Hepatocyte (in vitro differentiated cells): ENCODE measurements around the gene CYP24A1. TPM values are rescaled to one million over a fixed set of nuclear protein-coding genes. Genes with fewer than 3 reads are reported as not detected.

ENCODE experiments used
- DNase-seq: peaks from one replicate; pipeline ENCODE4 v3.0.0-alpha.2; 2016; ENCODE audit warnings: low spot score
- H2AFZ ChIP-seq: fragments of 200-600 bp; sonication (generic); 2 replicates; pipeline ENCODE4 v1.6.0; 2016; ENCODE audit warnings: antibody characterized with exemption, mild to moderate bottlenecking
- H3K27ac ChIP-seq: fragments of 200-600 bp; sonication (generic); 2 replicates; pipeline ENCODE4 v1.5.1; 2016; ENCODE audit warnings: mild to moderate bottlenecking
- H3K27me3 ChIP-seq: fragments of 200-600 bp; sonication (generic); 2 replicates; pipeline ENCODE4 v1.6.1; 2016
- H3K36me3 ChIP-seq: fragments of 200-600 bp; sonication (generic); replicated peaks from 2 replicates; pipeline ENCODE4 v1.5.1; 2016; ENCODE audit warnings: low read depth; ENCODE audit not compliant: insufficient read depth
- H3K4me1 ChIP-seq: fragments of 200-600 bp; sonication (generic); 2 replicates; pipeline ENCODE4 v1.5.1; 2016; ENCODE audit warnings: mild to moderate bottlenecking, moderate library complexity; ENCODE audit not compliant: insufficient read depth
- H3K4me2 ChIP-seq: fragments of 200-600 bp; sonication (generic); 2 replicates; pipeline ENCODE4 v1.6.0; 2016
- H3K4me3 ChIP-seq: fragments of 200-600 bp; sonication (generic); 2 replicates; pipeline ENCODE4 v1.5.1; 2016; ENCODE audit warnings: mild to moderate bottlenecking
- H3K79me2 ChIP-seq: fragments of 200-600 bp; sonication (generic); 2 replicates; pipeline ENCODE4 v1.6.0; 2017; ENCODE audit warnings: mild to moderate bottlenecking
- H3K9me2 ChIP-seq: fragments of 200-600 bp; sonication (generic); replicated peaks from 2 replicates; pipeline ENCODE4 v1.6.0; 2017; ENCODE audit warnings: mild to moderate bottlenecking; ENCODE audit not compliant: insufficient read depth
- H3K9me3 ChIP-seq: fragments of 200-600 bp; sonication (generic); 2 replicates; pipeline ENCODE4 v1.5.1; 2016; ENCODE audit warnings: low read depth, mild to moderate bottlenecking
- H4K20me1 ChIP-seq: fragments of 200-600 bp; sonication (generic); 2 replicates; pipeline ENCODE4 v1.6.0; 2016; ENCODE audit warnings: mild to moderate bottlenecking; ENCODE audit not compliant: insufficient read depth, poor library complexity, severe bottlenecking
- EZH2 ChIP-seq: fragments of 200-600 bp; sonication (generic); IDR thresholded peaks from 2 replicates; pipeline ENCODE4 v1.6.1; 2016; ENCODE audit warnings: antibody characterized with exemption, mild to moderate bottlenecking, borderline replicate concordance
- EZH2phosphoT487 ChIP-seq: fragments of 200-600 bp; sonication (generic); IDR thresholded peaks from one replicate; pipeline ENCODE4 v1.6.1; 2018; ENCODE audit warnings: antibody characterized with exemption, mild to moderate bottlenecking, low read depth, moderate library complexity; ENCODE audit not compliant: unreplicated experiment, severe bottlenecking
- WGBS: methylation state at CpG from one replicate; pipeline ENCODE4 v1.1.6; 2016; ENCODE audit warnings: low lambda C conversion rate; ENCODE audit errors: missing lambda C conversion rate; 5-methylcytosine and 5-hydroxymethylcytosine counted together
- polyA plus RNA-seq: library from polyadenylated mRNA; unstranded; fragments of >200 nt; fragmentation: Nextera tagmentation; extraction: Ambion mirVana; gene quantifications from 2 replicates; pipeline ENCODE4 v1.2.1, GENCODE V29; 2016
- total RNA-seq: library from RNA; depleted of rRNA; stranded (reverse); fragments of >200 nt; gene quantifications from 2 replicates; pipeline ENCODE4 v1.2.3, GENCODE V29; 2014
- TF ChIP-seq, protein P1 (sequence below): fragments of 200-600 bp; sonication (generic); IDR thresholded peaks from 2 replicates; pipeline ENCODE4 v1.5.1; 2016; ENCODE audit warnings: antibody characterized with exemption, mild to moderate bottlenecking; ENCODE audit not compliant: poor library complexity

CYP24A1 gene
- total and polyA plus RNA-seq, 2 experiments from 2014 or later = 1.5 TPM; not detected in 1

- no peak for DNase-seq
- Histone ChIP-seq H3K79me2 (no peaks in the 10 kb centered on the region), H3K27ac (no peak overlapping the region), H3K4me2 (no peak overlapping the region), H3K9me2 (no peaks in the 10 kb centered on the region), H3K4me3 (no peak overlapping the region), H4K20me1 (no peaks in the 10 kb centered on the region), H3K9me3 (no peaks in the 10 kb centered on the region), H3K36me3 (no peaks in the 10 kb centered on the region), H2AFZ (no peak overlapping the region), H3K4me1 (peaks cover 8% of the 10 kb centered on the region), H3K27me3 (no peaks in the 10 kb centered on the region)
- TF ChIP-seq EZH2phosphoT487 (no peak), EZH2 (no peak)
- TF ChIP-seq, protein P1, sequence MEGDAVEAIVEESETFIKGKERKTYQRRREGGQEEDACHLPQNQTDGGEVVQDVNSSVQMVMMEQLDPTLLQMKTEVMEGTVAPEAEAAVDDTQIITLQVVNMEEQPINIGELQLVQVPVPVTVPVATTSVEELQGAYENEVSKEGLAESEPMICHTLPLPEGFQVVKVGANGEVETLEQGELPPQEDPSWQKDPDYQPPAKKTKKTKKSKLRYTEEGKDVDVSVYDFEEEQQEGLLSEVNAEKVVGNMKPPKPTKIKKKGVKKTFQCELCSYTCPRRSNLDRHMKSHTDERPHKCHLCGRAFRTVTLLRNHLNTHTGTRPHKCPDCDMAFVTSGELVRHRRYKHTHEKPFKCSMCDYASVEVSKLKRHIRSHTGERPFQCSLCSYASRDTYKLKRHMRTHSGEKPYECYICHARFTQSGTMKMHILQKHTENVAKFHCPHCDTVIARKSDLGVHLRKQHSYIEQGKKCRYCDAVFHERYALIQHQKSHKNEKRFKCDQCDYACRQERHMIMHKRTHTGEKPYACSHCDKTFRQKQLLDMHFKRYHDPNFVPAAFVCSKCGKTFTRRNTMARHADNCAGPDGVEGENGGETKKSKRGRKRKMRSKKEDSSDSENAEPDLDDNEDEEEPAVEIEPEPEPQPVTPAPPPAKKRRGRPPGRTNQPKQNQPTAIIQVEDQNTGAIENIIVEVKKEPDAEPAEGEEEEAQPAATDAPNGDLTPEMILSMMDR = no peak
- 75% methylated on average over 2 of the region's 2 CpGs for WGBS
Measured at GRCh38 chr20:54119744-54120143, 54.0 kb downstream of the CYP24A1 start.

GRCh38 chr20:54118220-54119001 lies 55.4 kb downstream of the CYP24A1 start:
- Histone ChIP-seq H3K9me3 (no peaks in the 10 kb centered on the region), H3K4me3 (no peak overlapping the region), H3K27me3 (no peaks in the 10 kb centered on the region), H2AFZ (no peak overlapping the region), H3K9me2 (no peaks in the 10 kb centered on the region), H3K79me2 (no peaks in the 10 kb centered on the region), H3K4me2 (no peak overlapping the region), H3K27ac (no peak overlapping the region), H3K36me3 (no peaks in the 10 kb centered on the region), H3K4me1 (peaks cover 8% of the 10 kb centered on the region), H4K20me1 (no peaks in the 10 kb centered on the region)
- 81% methylated on average over 9 of the region's 9 CpGs for WGBS
- no peak for DNase-seq
- no peak for TF ChIP-seq EZH2phosphoT487
- TF ChIP-seq, protein P1 = no peak
- no peak for TF ChIP-seq EZH2

DNA sequence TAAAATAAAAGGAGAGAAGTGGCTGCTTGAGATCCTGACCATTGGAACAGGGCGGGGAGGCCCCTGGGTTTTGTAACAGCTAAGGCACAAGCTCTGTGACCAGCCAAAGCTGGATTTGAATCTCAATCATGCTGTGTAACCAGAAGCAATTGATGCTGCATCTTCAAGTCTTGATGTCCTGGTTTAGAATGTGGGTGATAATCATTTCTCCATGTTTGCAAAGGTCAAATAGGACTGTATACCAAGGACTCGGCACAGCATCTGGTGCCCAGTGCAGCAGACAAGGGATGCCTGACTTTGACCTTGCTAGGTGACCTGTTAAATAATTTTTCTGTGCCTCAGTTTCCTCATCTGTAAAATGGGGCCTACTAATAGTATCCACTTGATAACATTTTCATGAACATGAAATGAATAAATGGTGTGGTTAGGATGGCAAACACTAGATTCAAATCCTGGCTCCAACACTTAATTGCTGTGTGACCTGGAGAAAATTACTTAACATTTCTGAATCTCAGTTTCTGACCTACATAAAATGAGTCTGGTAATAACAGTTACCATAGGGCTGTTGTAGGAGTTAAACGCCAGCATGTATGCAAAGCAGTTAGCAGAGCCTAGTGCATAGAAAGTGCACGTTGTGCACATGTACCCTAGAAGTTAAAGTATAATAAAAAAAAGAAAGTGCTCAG lies 57.1 kb downstream of the CYP24A1 start:
- 88% methylated on average over 4 of the region's 4 CpGs for WGBS
- H3K4me1 ChIP-seq = peaks cover 12% of the 10 kb centered on the region
- H4K20me1 ChIP-seq = no peaks in the 10 kb centered on the region
- no peak overlapping the region for H3K4me2 ChIP-seq
- H3K27ac ChIP-seq = peak overlapping the region; percentile 76
- H2AFZ ChIP-seq = no peak overlapping the region
- H3K4me3 ChIP-seq = no peak overlapping the region
- H3K27me3 ChIP-seq = no peaks in the 10 kb centered on the region
- DNase-seq = no peak
- TF ChIP-seq, protein P1 = no peak
- TF ChIP-seq EZH2phosphoT487 (no peak), EZH2 (no peak)
- no peaks in the 10 kb centered on the region for H3K79me2 ChIP-seq
- no peaks in the 10 kb centered on the region for H3K36me3 ChIP-seq
- no peaks in the 10 kb centered on the region for H3K9me3 ChIP-seq
- no peaks in the 10 kb centered on the region for H3K9me2 ChIP-seq
